SIG-M5 (cell line): Measurements from ENCODE around the gene ITSN2.
"Not testable (repeated sequence)": the region's sequence is repeated elsewhere in the genome, so short reads cannot be mapped to it uniquely, and the experiment has no call there.

Source experiments
- DNase-seq: peaks from one replicate; lab custom pipeline; 2025; lab: John Stamatoyannopoulos, UW

ITSN2 gene

DNA sequence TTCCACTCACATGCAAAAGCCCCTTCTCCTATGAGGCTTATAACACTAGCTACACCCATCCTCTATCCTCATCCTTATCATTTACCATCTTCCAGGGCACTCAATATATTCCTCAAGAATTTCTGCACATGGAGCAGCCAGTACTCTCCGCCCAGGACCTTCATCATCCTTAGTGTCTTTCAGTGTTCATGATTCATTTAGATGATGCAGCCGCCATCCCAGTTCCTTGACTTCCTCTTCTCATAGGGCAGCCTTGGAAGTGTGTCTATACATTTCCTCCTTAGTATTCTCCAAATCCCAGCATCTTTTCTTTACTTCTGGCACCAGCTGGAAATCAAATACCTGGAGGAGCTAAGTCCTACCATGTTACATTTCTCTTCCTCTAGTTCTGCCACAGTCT is 3.0 kb upstream of the ITSN2 start:
- no peak for DNase-seq

DNA sequence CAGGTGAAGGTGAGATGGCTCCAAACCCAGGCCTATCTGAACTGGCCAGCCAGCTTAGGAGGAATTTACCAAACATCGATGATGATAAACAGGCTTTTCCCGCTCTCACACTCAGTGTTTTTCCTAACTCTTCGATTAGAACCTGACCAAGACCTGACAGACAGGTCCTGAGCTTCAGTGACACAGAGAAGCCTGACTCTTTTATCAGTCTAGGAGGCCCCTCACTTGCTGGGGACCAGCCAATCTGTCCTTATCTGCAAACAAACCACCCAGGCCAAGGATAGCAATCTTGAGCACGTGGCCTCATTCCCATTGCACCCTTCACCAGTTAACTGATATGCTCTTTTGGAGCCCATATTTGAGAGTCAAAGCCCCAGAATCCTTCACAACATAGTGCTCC is 1.9 kb upstream of the ITSN2 start:
- DNase-seq = no peak

DNA sequence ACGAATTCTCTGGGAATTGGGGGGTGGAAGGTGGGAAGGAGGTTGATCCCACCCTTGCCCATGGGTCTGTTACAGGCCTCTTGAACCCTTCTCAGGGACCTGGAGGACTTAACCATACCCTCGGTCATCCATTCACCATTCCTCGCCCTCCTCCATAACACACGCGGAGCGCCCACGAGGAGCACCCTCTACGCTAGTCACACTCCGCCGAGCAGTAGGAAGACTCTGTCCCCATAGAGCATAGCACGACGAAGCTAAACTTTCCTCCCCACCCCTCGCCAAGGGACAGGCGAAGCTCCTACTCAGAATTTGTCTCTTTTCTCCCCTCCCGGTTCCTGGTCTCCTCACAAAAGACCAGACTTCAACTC is 611 bp upstream of the ITSN2 start:
- DNase-seq = no peak

DNA sequence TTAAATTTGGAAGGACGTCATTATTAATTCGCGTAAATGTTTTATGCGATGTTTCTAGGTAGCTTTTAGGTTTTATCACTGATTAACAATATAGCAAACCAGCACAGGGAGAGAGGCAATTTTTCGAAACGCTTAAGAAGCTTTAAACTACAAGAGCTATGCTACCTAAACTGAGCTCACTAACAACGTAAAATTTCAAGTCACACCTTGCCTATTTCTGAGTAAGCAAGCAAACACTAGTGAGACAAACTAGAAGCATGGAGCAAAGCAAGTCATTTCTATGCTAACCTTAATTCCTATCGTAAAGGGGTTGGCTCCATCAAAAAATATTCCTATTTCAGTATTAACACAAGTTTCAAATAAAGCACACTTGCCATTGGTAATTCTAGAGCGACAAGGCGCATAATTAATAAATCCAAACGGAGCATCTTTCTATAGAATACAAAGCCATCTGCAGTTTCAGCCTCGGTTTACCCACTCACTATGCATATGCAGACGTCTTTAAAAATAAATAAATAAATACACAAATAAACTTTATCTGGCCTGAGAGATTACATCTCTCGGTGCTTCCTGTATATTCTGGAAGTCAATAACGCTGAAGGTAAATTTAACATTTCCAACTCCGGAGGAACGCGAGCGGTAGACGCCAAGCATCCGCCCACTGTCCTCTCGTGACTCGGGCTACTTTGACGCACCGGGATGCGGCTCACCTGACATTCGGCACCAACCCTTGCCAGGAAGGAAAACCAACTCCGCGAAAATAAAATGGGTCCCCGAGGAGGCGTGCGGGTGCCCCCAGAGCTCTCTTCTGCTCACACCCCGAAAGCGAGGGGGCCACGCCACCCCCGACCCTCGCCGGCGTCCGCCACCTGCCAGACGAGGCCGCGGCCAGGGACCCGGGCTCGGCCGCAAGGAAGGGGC is 947 bp downstream of the ITSN2 start:
- DNase-seq = no peak

DNA sequence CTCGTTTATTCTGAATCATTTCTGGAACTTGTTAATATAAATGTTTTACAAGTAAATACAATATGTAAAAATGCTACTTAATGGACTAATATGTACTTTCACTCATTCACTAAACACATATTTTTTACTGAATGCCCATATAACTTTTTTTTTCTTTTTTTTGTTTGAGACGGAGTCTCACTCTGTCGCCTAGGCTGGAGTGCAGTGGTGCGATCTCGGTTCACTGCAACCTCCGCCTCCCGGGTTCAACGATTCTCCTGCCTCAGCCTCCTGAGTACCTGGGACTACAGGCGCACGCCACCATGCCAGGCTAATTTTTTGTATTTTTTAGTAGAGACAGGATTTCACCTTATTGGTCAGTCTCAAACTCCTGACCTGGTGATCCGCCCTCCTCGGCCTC is 2.6 kb downstream of the ITSN2 start:
- DNase-seq = not testable (repeated sequence)

DNA sequence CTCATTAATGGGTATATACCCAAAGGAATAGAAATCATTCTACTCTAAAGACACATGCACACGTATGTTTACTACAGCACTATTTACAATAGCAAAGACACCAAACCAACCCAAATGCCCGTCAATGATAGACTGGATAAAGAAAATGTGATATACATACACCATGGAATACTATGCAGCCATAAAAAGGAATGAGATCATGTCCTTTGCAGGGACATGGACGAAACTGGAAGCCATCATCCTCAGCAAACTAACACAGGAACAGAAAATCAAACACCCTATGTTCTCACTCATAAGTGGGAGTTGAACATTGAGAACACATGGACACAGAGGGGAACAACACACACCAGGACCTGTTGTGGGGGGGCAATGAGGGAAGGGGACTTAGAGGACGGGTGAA is 3.2 kb downstream of the ITSN2 start:
- DNase-seq = not testable (repeated sequence)

DNA sequence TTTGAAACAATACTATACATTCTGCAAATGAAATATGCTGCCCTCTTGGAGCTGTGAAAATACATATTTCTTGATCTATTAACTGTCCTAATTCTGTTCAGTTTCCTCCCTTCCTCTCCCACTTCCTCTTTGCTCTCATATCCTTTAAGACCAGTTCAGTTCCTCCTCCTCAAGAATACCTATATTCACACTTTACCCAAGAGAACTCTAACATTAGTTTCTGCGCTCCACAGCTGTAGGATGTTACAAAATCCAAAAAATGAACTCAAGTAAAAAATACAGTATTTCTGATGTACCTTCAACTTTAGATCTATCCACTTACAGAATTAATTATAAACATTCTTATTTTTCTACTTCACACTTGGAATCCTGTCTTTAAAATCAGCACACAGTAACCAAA is 5.4 kb downstream of the ITSN2 start:
- no peak for DNase-seq

DNA sequence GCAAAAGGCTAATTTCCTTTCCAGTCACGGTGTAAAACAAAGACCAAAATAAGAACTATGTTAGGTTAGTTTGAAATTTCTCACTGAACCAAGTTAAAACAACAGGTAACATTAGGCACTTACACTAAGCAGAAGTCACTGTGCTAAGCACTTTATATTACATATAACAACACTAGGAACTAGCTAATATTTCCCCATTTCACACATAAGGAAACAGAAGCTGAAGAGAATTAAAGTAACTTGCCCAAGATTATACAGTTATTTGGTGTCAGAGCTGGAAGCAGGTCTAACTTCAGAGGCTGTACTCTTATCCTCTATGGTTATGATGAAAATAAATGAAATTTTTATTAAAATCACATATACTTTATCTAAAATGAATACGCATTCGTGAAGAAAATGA is 5.9 kb downstream of the ITSN2 start:
- no peak for DNase-seq

DNA sequence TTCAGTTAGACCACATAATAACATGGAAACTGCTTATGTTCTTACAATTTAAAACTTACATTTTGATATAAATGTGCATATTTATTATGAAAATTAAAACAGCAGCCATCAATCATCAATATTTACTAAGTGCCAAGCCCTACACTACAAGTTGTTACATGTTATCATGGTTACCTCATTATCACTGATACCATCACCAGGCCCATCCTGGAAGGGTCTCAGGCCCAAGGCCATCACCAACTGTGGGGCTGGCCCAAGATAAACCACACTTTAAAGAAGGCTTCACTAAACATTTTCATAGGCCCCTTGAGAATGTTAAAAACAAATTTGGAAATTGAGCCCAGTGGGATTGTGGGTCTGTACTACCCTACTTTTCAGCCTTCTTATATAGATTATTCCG is 6.4 kb downstream of the ITSN2 start:
- DNase-seq = no peak

DNA sequence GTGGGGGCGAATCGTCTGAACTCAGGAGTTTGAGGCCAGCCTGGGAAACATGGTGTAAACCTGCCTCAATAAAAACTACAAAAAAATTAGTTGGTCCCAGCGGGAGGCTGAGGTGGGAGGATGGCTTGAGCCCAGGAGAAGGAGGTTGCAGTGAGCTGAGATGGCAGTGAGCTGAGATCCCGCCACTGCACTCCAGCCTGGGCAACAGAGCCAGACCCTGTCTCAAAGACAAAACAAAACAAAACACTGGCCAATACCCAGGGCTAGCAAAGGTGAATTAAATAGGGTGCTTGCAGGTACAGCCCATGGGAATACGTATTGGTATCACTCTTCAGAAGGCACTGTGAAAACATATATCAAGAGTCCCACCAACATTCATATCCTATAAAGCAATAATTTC is 7.0 kb downstream of the ITSN2 start:
- no peak for DNase-seq

DNA sequence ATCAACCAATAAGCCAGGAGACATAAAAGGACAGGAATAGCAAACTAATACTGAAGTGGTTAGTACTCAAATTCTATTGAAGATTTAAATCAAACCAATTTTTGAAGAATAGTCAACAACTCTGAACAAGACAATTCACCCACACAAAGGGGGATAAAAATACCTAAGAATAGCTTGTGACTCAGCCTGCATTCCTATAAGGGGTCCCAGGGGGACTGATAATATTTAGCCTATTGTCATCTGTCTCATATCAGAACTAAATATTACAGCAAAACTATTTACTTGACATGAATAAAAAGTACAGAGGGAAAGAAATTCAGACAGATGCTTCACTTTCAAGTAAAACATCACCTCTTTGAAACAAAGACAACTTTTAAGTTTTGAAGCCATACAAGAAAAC is 7.7 kb downstream of the ITSN2 start:
- DNase-seq = no peak

DNA sequence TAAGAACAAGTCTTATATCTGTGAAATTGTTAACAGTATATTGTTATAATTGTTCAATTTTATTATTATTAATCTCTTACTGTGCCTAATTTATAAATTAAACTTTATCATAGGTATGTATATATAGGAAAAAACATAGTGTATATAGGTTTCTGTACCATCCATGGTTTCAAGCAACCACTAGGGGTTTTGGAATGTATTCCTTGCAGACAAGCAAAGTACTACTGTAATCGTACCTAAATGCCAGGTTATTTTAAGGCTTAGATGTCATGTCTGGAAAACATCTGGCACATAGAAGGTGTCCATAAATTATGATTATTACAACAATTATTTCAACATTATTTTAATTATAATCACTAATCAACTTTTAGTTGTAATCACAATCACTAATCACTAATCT is 8.4 kb downstream of the ITSN2 start:
- no peak for DNase-seq

DNA sequence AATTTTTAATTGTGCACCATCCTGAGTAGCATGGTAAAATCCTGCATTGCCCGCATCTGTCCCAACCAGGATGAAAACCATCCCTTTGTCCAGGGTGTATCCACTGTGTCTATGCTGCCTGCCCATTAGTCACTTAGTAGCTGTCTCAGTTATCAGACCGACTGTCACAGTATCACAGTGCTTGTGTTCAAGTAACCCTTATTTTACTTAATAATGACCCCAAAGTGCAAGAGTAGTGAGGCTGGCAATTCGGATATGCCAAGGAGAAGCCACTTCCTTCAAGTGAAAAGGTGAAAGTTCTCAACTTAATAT is 8.8 kb downstream of the ITSN2 start:
- DNase-seq = no peak

DNA sequence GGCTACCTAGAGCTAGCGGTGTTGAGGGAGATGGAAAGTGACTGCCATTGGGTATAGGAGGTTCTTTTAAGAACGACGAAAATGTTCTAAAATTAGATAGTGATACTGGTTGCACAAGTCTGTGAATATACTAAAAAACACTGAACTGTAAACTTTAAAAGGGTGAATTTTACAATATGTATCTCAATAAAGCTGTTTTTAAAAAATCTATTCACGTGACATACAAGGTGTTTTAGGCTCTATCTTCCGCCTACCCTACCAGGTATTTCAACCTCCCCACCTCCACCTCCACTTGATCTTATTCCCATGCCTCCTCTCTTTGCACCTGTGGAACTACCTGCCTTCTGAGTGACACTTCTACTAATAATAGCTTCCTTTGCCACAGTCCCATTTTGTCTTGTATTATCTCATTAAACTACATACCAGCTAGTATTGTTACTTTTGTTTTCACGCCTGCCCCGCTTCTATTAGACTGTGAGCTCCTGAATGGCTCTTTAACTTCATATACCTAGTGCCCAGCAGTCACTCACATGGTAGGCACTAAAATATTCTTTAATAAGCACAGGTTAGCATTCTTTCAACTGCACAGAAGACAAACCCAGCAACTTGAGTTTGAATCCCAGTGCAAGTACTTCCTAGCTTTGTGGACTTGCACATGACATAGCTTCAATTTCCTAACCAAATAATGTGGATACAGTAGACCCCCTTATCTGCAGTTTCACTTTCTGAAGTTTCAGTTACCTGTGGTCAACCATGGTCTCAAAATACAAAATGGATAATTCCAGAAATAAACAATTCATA is 9.3 kb downstream of the ITSN2 start:
- no peak for DNase-seq

DNA sequence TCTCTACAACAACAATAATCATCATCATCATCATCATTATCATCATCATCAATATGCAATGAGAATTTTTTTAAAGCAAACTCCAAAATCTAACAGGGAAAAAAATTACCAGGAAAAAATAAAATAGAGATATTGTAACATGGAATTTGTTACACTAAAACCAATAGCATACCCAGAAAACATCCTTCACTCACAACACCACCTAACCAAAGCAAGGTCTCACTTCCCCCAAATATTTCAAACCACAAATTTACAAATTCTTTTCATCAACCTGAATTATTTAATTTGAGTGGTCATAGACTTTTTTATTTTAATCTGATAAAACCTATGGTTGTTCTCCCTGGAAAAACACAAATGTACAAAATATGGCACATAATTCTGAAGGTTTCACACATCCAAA is 11.2 kb downstream of the ITSN2 start:
- DNase-seq = no peak

DNA sequence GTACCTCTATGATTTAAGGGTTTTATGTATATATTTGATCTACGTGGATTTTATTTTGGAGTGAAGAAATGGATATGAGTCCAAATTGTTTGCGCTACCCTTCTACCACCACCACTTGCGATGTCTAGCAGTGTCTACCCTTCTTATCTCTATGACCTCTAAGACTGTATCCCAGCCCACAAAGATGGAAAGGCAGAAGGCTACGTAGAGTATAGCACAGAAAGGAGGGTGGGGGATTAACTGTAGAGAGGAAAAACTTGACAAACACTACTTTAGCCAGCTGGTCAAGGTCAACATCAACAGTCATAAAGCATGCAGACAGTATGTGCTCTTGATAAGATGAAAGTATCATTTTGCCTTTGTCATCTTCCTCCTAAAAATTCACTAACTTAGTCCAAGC is 14.4 kb downstream of the ITSN2 start:
- DNase-seq = no peak

DNA sequence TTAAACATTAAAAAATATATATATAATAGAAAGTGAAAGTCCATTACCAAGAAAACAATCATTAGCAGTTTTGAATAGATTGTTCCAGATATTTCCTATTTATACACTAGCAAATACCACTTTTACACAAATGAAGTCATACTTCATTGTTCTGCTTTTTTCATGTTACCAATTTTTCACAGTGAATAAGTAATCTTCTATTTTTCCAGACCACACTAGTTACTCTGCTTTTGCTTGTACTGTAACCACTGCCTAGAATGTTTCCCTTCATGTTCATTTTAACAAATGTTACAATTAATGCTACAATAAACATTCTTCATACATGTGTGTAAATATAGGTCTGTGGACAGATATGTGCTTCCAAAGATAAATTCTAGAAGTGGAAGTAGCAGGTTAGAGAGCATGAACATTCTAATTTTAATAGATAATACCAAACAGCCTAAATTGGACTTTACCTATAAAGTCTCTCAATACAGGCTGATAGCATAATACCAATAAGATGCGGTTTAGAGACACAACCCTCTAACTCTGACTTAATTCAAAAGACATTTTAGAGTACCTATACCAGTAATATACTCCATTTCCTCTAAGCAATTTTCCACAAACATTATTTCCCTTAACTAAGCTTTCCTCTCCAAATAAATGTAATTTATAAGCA is 17.0 kb downstream of the ITSN2 start:
- no peak for DNase-seq

DNA sequence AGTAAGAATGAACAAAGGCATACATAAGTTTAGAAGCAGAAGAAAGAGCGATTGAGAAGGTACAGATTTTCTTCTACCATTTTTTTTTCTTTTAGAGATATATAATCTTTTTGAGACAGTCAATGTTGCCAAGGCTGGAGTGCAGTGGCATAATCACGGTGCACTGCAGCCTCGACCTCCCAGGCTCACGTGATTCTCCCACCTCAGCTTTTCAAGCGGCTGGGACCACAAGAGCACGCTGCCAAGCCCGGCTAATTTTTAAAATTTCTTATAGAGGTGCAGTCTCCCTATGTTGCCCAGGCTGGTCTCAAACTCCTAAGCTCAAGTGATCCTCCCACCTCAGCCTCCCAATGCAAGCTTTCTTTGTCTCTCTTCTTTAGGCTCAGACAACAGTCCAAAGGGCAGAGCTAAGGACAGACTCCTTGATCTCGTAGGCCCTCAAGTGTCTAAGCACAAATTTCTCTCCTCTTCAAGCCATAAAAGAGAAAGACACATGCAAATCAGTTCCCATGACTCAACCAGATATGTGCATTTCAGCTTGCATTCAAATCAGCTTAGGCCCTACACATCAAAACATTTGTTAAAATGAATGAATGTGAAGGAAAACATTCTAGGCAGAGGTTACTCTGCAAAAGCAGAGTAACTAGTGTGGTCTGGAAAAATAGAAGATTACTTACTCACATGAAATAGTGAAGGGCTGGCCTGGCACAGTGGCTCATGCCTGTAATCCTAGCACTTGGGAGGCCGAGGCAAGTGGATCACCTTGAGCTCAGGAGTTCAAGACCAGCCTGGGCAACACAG is 18.0 kb downstream of the ITSN2 start:
- DNase-seq = no peak

DNA sequence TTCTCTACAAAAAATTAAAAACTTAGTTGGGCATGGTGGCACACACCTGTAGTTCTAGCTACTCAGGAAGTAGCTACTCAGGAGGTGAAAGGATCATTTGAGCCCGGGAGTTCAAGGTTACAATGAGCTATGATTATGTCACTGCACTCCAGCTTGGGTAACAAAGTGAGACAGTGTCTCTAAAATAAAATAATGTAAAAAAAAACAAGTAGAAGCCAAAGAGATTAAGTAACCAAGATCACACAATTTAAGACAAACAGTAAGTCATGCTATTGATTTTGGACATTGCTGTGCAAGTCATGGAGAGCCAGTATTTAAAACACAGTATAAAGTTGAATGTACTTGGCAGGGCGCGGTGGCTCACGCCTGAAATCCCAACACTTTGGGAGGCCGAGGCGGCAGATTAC is 20.5 kb downstream of the ITSN2 start:
- no peak for DNase-seq

DNA sequence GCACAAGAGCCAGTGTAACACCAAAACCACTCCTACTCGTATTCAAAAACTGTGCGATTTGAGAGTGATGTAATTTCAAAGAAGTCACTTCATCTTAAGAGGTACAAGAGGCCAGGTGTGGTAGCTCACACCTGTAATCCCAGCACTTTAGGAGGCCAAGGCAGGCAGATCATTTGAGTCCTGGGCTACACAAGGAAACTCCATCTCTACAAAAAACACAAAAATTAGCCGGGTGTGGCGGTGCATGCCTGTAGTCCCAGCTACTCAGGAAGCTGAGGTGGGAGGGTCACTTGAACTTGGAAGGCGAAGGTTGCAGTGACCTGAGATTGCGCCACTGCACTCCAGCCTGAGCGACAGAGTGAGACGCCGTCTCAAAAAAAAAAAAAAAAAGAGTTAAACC is 21.2 kb downstream of the ITSN2 start:
- DNase-seq = not testable (repeated sequence)

DNA sequence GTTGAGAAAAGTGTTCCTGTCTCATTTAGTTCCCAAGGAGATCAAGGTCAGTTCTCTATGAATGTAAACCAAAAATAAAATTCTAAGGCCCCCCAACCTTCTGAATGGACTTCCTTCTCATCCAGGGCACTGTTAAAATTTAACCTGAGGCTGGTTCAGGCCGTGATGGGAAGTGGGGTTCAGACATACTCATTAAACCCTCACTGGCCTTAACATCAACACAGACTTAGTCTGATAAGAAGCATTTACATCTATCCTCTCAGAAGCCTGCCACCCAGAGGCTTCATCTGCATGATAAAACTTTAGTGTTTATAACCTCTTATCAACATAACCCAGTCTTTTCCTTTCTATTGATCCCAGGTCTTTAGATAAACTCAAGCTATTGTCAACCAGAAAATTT is 22.4 kb downstream of the ITSN2 start:
- DNase-seq = no peak

DNA sequence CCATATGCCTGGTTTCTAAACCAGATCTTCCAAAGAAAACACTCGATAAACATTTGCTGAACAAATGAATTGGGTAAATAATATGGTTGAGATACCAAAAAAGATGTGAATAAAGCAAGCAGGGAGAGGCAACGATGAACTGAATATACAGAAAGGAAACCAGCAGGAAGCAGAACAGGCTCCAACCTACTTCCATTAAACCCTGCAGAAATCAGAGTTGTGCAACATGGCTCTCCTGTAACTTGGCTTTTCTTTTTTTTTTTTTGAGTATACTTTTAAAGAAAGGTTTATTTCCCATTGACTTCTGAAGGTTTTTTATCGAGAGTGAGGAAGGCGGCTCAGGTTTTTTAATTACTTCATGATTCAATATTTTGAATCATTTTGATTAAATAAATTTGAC is 23.5 kb downstream of the ITSN2 start:
- no peak for DNase-seq
